ENCODE data around the gene ATP11A.

GRCh38 chr13:112658808-112659207, 31.0 kb upstream of the ATP11A start:
- no peak for TF ChIP-seq POLR2AphosphoS5 (IDR thresholded peaks at IDR 0.05)
- TF ChIP-seq, protein P1, sequence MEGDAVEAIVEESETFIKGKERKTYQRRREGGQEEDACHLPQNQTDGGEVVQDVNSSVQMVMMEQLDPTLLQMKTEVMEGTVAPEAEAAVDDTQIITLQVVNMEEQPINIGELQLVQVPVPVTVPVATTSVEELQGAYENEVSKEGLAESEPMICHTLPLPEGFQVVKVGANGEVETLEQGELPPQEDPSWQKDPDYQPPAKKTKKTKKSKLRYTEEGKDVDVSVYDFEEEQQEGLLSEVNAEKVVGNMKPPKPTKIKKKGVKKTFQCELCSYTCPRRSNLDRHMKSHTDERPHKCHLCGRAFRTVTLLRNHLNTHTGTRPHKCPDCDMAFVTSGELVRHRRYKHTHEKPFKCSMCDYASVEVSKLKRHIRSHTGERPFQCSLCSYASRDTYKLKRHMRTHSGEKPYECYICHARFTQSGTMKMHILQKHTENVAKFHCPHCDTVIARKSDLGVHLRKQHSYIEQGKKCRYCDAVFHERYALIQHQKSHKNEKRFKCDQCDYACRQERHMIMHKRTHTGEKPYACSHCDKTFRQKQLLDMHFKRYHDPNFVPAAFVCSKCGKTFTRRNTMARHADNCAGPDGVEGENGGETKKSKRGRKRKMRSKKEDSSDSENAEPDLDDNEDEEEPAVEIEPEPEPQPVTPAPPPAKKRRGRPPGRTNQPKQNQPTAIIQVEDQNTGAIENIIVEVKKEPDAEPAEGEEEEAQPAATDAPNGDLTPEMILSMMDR (IDR thresholded peaks at IDR 0.05) = no peak
